Esophagus muscularis mucosa (tissue), 4 donors: Measurements from ENCODE around the gene MMRN2. TPM values are rescaled to one million over a fixed set of nuclear protein-coding genes. Genes with fewer than 3 reads are reported as not detected.

Experiments
- DNase-seq: peaks from one replicate; pipeline ENCODE4 v3.0.0-alpha.2; 2017; ENCODE audit errors: extremely low spot score
- H3K27ac ChIP-seq, 4 donors: fragments of 200-600 bp; sonication (generic); replicated peaks in 1 of 4; 1 replicate in 3 of 4; 2 replicates in 1 of 4; pipeline ENCODE4 v1.5.1; 2016 to 2019; ENCODE audit warnings: mild to moderate bottlenecking in 1 of 4
- H3K27me3 ChIP-seq, 4 donors: fragments of 200-600 bp; sonication (generic); one replicate each; pipeline versions ENCODE4 v1.5.1 to v1.6.0; 2016 to 2019
- H3K36me3 ChIP-seq, 4 donors: fragments of 200-600 bp; sonication (generic); one replicate each; pipeline ENCODE4 v1.5.1; 2016 to 2019
- H3K4me1 ChIP-seq, 4 donors: fragments of 200-600 bp; sonication (generic); one replicate each; pipeline ENCODE4 v1.5.1; 2016 to 2019
- H3K4me3 ChIP-seq, 4 donors: fragments of 200-600 bp; sonication (generic); 1 replicate in 2 of 4; 2 replicates in 2 of 4; pipeline ENCODE4 v1.5.1; 2016 to 2019; ENCODE audit warnings: mild to moderate bottlenecking in 4 of 4, moderate library complexity in 1 of 4
- H3K9me3 ChIP-seq, 4 donors: fragments of 200-600 bp; sonication (generic); 1 replicate in 3 of 4; 2 replicates in 1 of 4; pipeline ENCODE4 v1.5.1; 2016 to 2019
- CTCF ChIP-seq, 3 experiments: fragments of 200-600 bp in 2 of 3; fragments of 450-650 bp in 1 of 3; sonication (generic) in 2 of 3; IDR thresholded peaks; one replicate each; pipeline ENCODE4 v1.5.1; 2017 to 2019; ENCODE audit warnings: antibody characterized with exemption in 3 of 3, mild to moderate bottlenecking in 2 of 3, moderate library complexity in 1 of 3
- EP300 ChIP-seq: sonication (generic); formaldehyde crosslinking; IDR thresholded peaks from one replicate; pipeline ENCODE4 v1.6.1; 2017; ENCODE audit warnings: antibody characterized with exemption
- POLR2A ChIP-seq: fragments of 450-650 bp; IDR thresholded peaks from one replicate; pipeline ENCODE4 v1.6.1; 2017; ENCODE audit warnings: antibody characterized with exemption, moderate library complexity, mild to moderate bottlenecking, low read depth
- POLR2AphosphoS5 ChIP-seq, 2 donors: sonication (generic); formaldehyde crosslinking; IDR thresholded peaks; one replicate each; pipeline ENCODE4 v1.6.1; 2017; ENCODE audit warnings: antibody characterized with exemption in 2 of 2
- WGBS: methylation state at CpG from one replicate; pipeline ENCODE4 v1.1.5; 2018; 5-methylcytosine and 5-hydroxymethylcytosine counted together
- intact Hi-C: fragments of 100-400 bp; cut with DNase I; formaldehyde crosslinking; loops from one replicate; pipeline ENCODE4 v1.15.1; 2023
- total RNA-seq, 4 donors: library from RNA; depleted of rRNA; stranded (reverse); fragments of >200 nt; gene quantifications; one replicate each; pipeline versions ENCODE4 v1.1.0 to v1.2.1, GENCODE V29; 2016

MMRN2 gene
- total RNA-seq, 4 donors from 2014 or later, result 24.9 to 85.9 (median 56.3) TPM

GRCh38 chr10:86962136-86962980 lies 4.9 kb upstream of the MMRN2 start:
- no peaks in the 10 kb centered on the region for H3K27me3 ChIP-seq
- no peaks in the 10 kb centered on the region for H3K36me3 ChIP-seq
- intact Hi-C loops, result no loop called here
- TF ChIP-seq POLR2A, result no peak
- no peak for TF ChIP-seq POLR2AphosphoS5 (IDR thresholded peaks at IDR 0.05)
- no peak for TF ChIP-seq CTCF (IDR thresholded peaks at IDR 0.05)
- TF ChIP-seq EP300, result no peak
- WGBS, result 85% methylated on average over 4 of the region's 7 CpGs
- H3K27ac ChIP-seq, result no peak overlapping the region
- no peak for DNase-seq
- H3K9me3 ChIP-seq, result no peaks in the 10 kb centered on the region
- H3K4me3 ChIP-seq, result no peak overlapping the region
- H3K4me1 ChIP-seq, result peaks cover 41 to 70% (median 63%) of the 10 kb centered on the region in 4 donors

GRCh38 chr10:86961481-86962091 lies 4.2 kb upstream of the MMRN2 start:
- Histone ChIP-seq H3K4me3 (no peak overlapping the region), H3K27me3 (no peaks in the 10 kb centered on the region), H3K4me1 (peaks cover 34 to 69% (median 56%) of the 10 kb centered on the region in 4 donors), H3K27ac (no peak overlapping the region), H3K9me3 (no peaks in the 10 kb centered on the region), H3K36me3 (no peaks in the 10 kb centered on the region)
- TF ChIP-seq POLR2AphosphoS5 (IDR thresholded peaks at IDR 0.05) (no peak), CTCF (IDR thresholded peaks at IDR 0.05) (no peak), POLR2A (no peak), EP300 (no peak)
- intact Hi-C loops, result no loop called here
- 92% methylated on average over 8 of the region's 12 CpGs for WGBS
- no peak for DNase-seq

GRCh38 chr10:86960863-86961434 lies 3.5 kb upstream of the MMRN2 start:
- no peaks in the 10 kb centered on the region for H3K27me3 ChIP-seq
- no peak overlapping the region for H3K4me3 ChIP-seq
- TF ChIP-seq CTCF (IDR thresholded peaks at IDR 0.05), result no peak
- TF ChIP-seq EP300, result no peak
- TF ChIP-seq POLR2AphosphoS5 (IDR thresholded peaks at IDR 0.05), result no peak
- TF ChIP-seq POLR2A, result no peak
- 81% methylated on average over 6 of the region's 9 CpGs for WGBS
- intact Hi-C loops, result no loop called here
- H3K27ac ChIP-seq, result no peak overlapping the region
- H3K36me3 ChIP-seq, result no peaks in the 10 kb centered on the region
- peaks cover 27 to 68% (median 52%) of the 10 kb centered on the region in 4 donors for H3K4me1 ChIP-seq
- no peaks in the 10 kb centered on the region for H3K9me3 ChIP-seq
- DNase-seq, result no peak

- Histone ChIP-seq H3K27ac (peak overlapping the region; percentile 65 to 82 (median 75)), H3K27me3 (no peaks in the 10 kb centered on the region), H3K9me3 (no peaks in the 10 kb centered on the region), H3K36me3 (no peaks in the 10 kb centered on the region), H3K4me1 (peaks cover 28 to 69% (median 51%) of the 10 kb centered on the region in 4 donors), H3K4me3 (peak overlapping the region; percentile 43 to 55 (median 43))
- no peak for TF ChIP-seq POLR2A
- TF ChIP-seq CTCF (IDR thresholded peaks at IDR 0.05), result peak; percentile 65 to 87 (median 77)
- TF ChIP-seq EP300, result no peak
- peak in 1 of 2 donors; percentile 48 for TF ChIP-seq POLR2AphosphoS5 (IDR thresholded peaks at IDR 0.05)
- 77% methylated on average over 24 of the region's 37 CpGs for WGBS
- DNase-seq, result no peak
- intact Hi-C loops, result no loop called here
Observed at GRCh38 chr10:86960003-86960862, 2.8 kb upstream of the MMRN2 start.
